ENCODE measurements around the gene LRMDA. TPM values are rescaled to one million over a fixed set of nuclear protein-coding genes. Genes with fewer than 3 reads are reported as not detected.

LRMDA gene
- total RNA-seq, 1 experiment from 2014 or later, result 1.2 TPM

GRCh38 chr10:75944061-75944460 is 512.6 kb downstream of the LRMDA start:
- CTCF ChIA-PET, result interaction anchor here (0.6 kb wide), 1 partner anchor 572 kb away, joined by 5 read pairs; no protein-coding TSS in a partner anchor
- BruUV-seq (replicated peaks), result no TSS peak
- no peak for ATAC-seq
- peaks cover 94% of the 10 kb centered on the region for H3K27me3 ChIP-seq (ENCODE audit: low read length)
- DNase-seq, result no peak
- H4K20me1 ChIP-seq (ENCODE audit: low read length), result no peaks in the 10 kb centered on the region
- peaks cover 4% of the 10 kb centered on the region; the same call in 1 of the 2 replicates for H3K9me2 ChIP-seq (replicated peaks; ENCODE audit: low read length)
- H3K4me2 ChIP-seq (ENCODE audit: low read length), result no peak overlapping the region
- H3F3A ChIP-seq (ENCODE audit: low read length, unreplicated experiment), result no peaks in the 10 kb centered on the region
- peaks cover 11% of the 10 kb centered on the region for H3K9me3 ChIP-seq (ENCODE audit: low read length)
- no peak for TF ChIP-seq EZH2 (IDR thresholded peaks at IDR 0.05; ENCODE audit: low read length, unreplicated experiment)
- TF ChIP-seq EZH2phosphoT487 (IDR thresholded peaks at IDR 0.05; ENCODE audit: borderline replicate concordance, low read length), result no peak
- TF ChIP-seq CTCF (conservative IDR thresholded peaks at IDR 0.05; ENCODE audit: low read depth, low read length), result no peak
- H2AFZ ChIP-seq (ENCODE audit: low read length), result no peak overlapping the region
- H3K4me3 ChIP-seq (ENCODE audit: low read length), result no peak overlapping the region
- no peaks in the 10 kb centered on the region for H3K4me1 ChIP-seq (ENCODE audit: insufficient read depth, low read length)
- H3K27ac ChIP-seq (ENCODE audit: low read length), result no peak overlapping the region
- POLR2A ChIA-PET (ENCODE audit: unreplicated experiment), result no interaction called here
- no peaks in the 10 kb centered on the region for H3K79me2 ChIP-seq (ENCODE audit: low read length)
- H3K9ac ChIP-seq (ENCODE audit: low read length), result no peak overlapping the region
- H3K36me3 ChIP-seq (ENCODE audit: low read depth, low read length), result no peaks in the 10 kb centered on the region
- intact Hi-C loops (cut with micrococcal nuclease), result no loop called here

- no peak for TF ChIP-seq EZH2phosphoT487 (IDR thresholded peaks at IDR 0.05; ENCODE audit: borderline replicate concordance, low read length)
- no peak for TF ChIP-seq EZH2 (IDR thresholded peaks at IDR 0.05; ENCODE audit: low read length, unreplicated experiment)
- TF ChIP-seq CTCF (conservative IDR thresholded peaks at IDR 0.05; ENCODE audit: low read depth, low read length), result no peak
- no TSS peak for BruUV-seq (replicated peaks)
- ATAC-seq (no peak), DNase-seq (no peak)
- Histone ChIP-seq H3K36me3 (ENCODE audit: low read depth, low read length) (no peaks in the 10 kb centered on the region), H3K79me2 (ENCODE audit: low read length) (no peaks in the 10 kb centered on the region), H3K4me2 (ENCODE audit: low read length) (no peak overlapping the region), H2AFZ (ENCODE audit: low read length) (no peak overlapping the region), H3K4me3 (ENCODE audit: low read length) (no peak overlapping the region), H3K27me3 (ENCODE audit: low read length) (peaks cover 88% of the 10 kb centered on the region), H3K27ac (ENCODE audit: low read length) (no peak overlapping the region), H3K9me3 (ENCODE audit: low read length) (peaks cover 11% of the 10 kb centered on the region), H3F3A (ENCODE audit: low read length, unreplicated experiment) (no peaks in the 10 kb centered on the region), H3K9ac (ENCODE audit: low read length) (no peak overlapping the region), H3K4me1 (ENCODE audit: insufficient read depth, low read length) (no peaks in the 10 kb centered on the region), H3K9me2 (replicated peaks; ENCODE audit: low read length) (no peaks in the 10 kb centered on the region), H4K20me1 (ENCODE audit: low read length) (no peaks in the 10 kb centered on the region)
- CTCF ChIA-PET, result interaction anchor here (0.5 kb wide), 1 partner anchor 42 kb away, joined by 3 read pairs; no protein-coding TSS in a partner anchor
- intact Hi-C loops (cut with micrococcal nuclease), result no loop called here
- POLR2A ChIA-PET (ENCODE audit: unreplicated experiment), result no interaction called here
Measured at GRCh38 chr10:75948583-75948982, 517.2 kb downstream of the LRMDA start.

- Histone ChIP-seq H3F3A (ENCODE audit: low read length, unreplicated experiment) (no peaks in the 10 kb centered on the region), H3K9ac (ENCODE audit: low read length) (no peak overlapping the region), H3K4me2 (ENCODE audit: low read length) (no peak overlapping the region), H3K79me2 (ENCODE audit: low read length) (no peaks in the 10 kb centered on the region), H3K4me1 (ENCODE audit: insufficient read depth, low read length) (no peaks in the 10 kb centered on the region), H2AFZ (ENCODE audit: low read length) (no peak overlapping the region), H3K9me2 (replicated peaks; ENCODE audit: low read length) (no peaks in the 10 kb centered on the region), H3K4me3 (ENCODE audit: low read length) (no peak overlapping the region), H3K27me3 (ENCODE audit: low read length) (peaks cover 85% of the 10 kb centered on the region), H4K20me1 (ENCODE audit: low read length) (no peaks in the 10 kb centered on the region), H3K36me3 (ENCODE audit: low read depth, low read length) (no peaks in the 10 kb centered on the region), H3K9me3 (ENCODE audit: low read length) (peaks cover under 1% of the 10 kb centered on the region; the same call in 1 of the 2 replicates), H3K27ac (ENCODE audit: low read length) (no peak overlapping the region)
- intact Hi-C loops (cut with micrococcal nuclease), result no loop called here
- ATAC-seq (no peak), DNase-seq (no peak)
- ChIA-PET CTCF (no interaction called here), POLR2A (ENCODE audit: unreplicated experiment) (no interaction called here)
- BruUV-seq (replicated peaks), result no TSS peak
- TF ChIP-seq EZH2phosphoT487 (IDR thresholded peaks at IDR 0.05; ENCODE audit: borderline replicate concordance, low read length) (no peak), EZH2 (IDR thresholded peaks at IDR 0.05; ENCODE audit: low read length, unreplicated experiment) (no peak), CTCF (conservative IDR thresholded peaks at IDR 0.05; ENCODE audit: low read depth, low read length) (no peak)
Measured at GRCh38 chr10:75950307-75950706, 518.9 kb downstream of the LRMDA start.
